LNCAP (cell line): ENCODE data around the gene ETFBKMT.

ENCODE experiments used
- TF ChIP-seq, protein P1 (sequence below): fragments of 450-650 bp; IDR thresholded peaks from 2 replicates; pipeline ENCODE4 v1.5.1; 2017; ENCODE audit warnings: mild to moderate bottlenecking

The ETFBKMT gene

DNA sequence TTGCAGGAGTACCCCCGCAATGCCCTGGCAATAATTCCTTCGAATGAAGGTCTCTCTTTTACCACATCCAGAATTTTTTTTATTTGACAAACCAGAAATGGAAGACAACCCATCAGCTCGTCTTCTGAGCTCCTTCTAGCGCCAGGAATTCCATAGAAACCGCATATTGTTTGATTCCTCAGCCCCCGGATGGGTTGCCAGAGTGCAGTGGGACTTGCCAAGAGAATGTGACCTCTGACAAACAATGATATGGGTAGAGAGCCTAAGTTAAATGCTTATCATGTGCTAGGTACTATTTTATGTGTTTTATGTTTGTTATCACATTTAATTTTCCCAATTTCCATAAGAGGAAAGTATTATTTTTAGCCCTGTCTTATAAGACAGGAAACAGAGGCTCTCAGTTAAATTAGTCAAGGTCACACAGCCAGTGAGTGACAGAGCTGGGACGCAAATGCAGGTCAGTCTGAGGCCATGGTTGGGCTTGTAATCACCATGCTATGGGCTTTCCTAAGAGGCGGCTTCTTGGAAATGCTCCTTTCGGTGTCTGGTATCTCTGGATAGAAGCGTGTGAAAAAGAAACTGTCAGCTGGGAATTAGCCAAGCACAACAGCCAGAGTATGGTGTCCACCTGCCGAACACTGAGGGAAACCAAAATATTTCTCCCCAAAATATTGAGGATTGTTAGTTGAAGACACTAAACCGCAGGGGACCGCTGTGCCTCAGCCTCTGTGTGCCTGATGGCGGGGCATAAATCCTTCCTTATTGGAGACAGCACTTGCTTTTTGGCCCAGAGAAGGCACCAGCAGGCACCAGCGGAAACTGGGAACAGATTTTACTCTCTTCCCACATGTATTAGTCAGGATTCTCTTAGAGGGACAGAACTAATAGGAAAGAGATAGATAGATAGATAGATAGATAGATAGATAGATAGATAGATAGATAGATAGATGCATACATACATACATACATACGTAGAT is 29.4 kb upstream of the ETFBKMT start:
- TF ChIP-seq, protein P1, sequence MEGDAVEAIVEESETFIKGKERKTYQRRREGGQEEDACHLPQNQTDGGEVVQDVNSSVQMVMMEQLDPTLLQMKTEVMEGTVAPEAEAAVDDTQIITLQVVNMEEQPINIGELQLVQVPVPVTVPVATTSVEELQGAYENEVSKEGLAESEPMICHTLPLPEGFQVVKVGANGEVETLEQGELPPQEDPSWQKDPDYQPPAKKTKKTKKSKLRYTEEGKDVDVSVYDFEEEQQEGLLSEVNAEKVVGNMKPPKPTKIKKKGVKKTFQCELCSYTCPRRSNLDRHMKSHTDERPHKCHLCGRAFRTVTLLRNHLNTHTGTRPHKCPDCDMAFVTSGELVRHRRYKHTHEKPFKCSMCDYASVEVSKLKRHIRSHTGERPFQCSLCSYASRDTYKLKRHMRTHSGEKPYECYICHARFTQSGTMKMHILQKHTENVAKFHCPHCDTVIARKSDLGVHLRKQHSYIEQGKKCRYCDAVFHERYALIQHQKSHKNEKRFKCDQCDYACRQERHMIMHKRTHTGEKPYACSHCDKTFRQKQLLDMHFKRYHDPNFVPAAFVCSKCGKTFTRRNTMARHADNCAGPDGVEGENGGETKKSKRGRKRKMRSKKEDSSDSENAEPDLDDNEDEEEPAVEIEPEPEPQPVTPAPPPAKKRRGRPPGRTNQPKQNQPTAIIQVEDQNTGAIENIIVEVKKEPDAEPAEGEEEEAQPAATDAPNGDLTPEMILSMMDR, result no peak

DNA sequence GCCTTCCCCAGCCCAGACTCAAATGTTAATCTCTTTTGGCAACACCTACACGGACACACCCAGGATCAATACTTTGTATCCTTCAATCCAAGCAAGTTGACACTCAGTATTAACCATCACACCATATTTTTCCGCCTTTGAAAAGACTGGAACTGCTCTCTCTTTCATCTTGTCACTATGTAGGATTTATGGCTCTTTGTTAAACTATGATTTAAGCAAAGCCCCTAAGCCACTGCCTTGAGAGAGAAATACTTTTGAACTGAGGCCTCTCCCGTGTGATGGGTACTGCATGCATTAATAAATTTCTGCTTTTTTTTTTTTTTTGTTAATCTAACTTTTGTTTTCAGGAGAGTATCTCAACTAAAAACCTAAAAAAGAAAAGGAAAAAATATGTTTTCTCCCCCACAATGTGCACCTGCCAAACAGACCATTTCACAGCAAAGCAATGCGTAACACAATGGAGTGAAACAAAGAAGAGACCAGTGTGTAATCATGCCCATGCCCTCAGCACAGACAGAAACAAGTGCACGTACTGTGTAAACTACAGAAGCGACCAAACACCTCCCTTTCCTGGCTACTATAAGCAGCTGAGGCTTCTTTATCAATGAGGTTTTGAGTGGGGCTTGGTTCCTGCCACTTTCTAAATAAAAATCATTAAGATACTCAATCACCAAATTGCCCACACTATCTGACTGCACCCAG is 28.3 kb upstream of the ETFBKMT start:
- TF ChIP-seq, protein P1, result no peak

DNA sequence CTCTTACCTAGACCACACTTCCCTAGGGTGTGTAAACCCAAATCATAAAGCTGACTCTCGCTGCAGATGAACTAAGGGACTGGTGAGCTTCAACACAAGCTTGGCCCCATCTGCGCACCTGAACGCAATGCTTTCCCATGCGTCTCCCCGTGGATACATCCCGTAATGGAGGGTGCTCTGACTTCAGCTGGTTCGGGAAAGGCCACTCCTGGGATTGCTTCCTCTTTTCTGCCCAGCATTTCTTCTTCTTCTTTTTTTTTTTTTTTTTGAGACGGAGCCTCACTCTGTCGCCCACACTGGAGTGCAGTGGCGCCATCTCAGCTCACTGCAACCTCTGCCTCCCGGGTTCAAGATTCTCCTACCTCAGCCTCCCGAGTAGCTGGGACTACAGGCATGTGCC is 27.7 kb upstream of the ETFBKMT start:
- TF ChIP-seq, protein P1, result no peak

DNA sequence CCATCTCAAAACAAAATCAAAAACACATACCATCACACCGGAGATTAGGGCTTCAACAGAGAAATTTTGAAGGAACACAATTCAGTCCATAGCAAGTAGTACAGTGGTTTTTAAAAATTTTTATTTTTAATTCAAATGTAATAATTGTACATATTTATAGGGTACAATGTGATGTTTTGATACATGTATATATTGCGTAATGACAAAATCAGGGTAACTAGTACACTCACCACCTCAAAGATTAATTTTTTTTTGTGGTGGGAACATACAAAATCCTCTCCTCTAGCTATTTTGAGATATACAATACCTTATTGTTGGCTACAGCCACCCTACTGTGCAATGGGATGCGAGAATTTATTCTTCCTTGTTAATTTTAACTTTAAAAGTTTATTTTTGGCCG is 26.0 kb upstream of the ETFBKMT start:
- TF ChIP-seq, protein P1, result no peak

DNA sequence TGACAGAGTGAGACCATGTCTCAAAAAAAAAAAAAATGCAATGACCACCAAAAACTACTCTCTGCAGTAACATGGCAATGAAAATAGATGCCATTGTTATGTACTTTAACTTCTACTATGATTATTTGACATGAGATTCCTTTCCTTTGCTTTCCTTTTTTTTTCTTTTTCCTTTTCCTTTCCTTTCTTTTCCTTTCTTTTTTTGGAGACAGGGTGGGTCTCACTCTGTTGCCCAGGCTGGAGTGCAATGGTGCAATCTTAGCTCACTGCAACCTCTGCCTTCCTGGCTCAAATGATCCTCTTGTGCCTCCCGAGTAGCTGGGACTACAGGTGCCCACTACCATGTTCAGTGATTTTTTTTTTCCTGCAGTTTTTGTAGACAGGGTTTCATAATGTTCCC is 24.9 kb upstream of the ETFBKMT start:
- TF ChIP-seq, protein P1, result no peak

DNA sequence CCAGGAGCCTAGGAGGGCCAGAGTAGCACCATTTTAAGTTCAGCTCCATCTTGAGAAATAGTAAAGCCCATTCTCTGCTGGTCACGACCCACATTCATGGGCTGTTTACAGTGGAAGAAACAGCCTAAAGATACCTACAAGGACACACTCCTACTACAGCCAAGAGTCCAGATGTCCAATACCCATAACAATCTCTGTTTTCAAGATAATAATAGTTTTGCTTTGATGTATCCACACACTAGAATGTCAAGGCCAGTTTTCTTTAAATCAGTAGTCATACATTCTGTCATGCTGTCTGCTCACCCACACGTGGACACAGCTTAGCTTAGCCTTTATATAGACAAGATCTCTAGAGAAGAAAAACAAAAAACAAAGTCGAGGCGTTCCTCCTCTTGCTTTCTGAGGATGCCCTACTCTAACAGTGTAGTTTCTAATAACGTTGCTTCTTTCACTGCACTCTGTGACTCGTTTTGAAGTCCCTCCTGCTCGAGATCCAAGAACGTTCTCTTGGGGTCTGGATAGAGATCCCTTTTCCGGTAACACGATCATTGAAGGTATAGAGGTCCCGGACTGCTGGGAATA is 17.9 kb upstream of the ETFBKMT start:
- TF ChIP-seq, protein P1, result no peak

DNA sequence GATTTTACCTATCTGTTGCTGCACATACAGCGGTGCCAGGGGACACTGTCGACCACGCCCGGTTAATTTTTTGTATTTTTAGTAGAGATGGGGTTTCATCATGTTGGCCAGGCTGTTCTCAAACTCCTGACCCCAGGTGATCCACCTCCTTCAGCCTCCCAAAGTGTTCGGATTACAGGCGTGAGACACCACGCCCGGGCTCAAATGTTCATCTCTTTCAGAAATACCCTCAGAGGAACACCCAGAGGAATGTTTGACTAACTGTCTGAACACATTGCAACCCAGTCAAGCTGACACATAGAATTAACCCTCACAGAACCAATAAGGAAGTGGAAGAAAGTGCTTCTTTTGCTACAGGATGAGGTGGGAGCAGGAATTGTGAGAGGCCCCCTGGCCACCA is 15.0 kb upstream of the ETFBKMT start:
- TF ChIP-seq, protein P1, result no peak
